ENCODE measurements around the gene PDZRN4. TPM values are rescaled to one million over a fixed set of nuclear protein-coding genes. Genes with fewer than 3 reads are reported as not detected.

The PDZRN4 gene
- total RNA-seq, 1 donor from 2014 or later: 24.8 TPM

- no peak overlapping the region for H3K27ac ChIP-seq
- H3K4me1 ChIP-seq: no peaks in the 10 kb centered on the region
These were observed 376.7 kb downstream of the PDZRN4 start for GRCh38 chr12:41564816-41565215.

GRCh38 chr12:41566703-41567102 is 378.6 kb downstream of the PDZRN4 start:
- no peak for TF ChIP-seq POLR2AphosphoS5 (IDR thresholded peaks at IDR 0.05; ENCODE audit: insufficient read depth in 1 of 2, low read depth in 1 of 2)
- TF ChIP-seq CTCF (IDR thresholded peaks at IDR 0.05): no peak
- no peak for TF ChIP-seq POLR2A (IDR thresholded peaks at IDR 0.05)
- intact Hi-C loops (cut with DNase I): no loop called here
- Histone ChIP-seq H3K27ac (no peak overlapping the region), H3K4me3 (no peak overlapping the region), H3K27me3 (no peaks in the 10 kb centered on the region), H3K36me3 (no peaks in the 10 kb centered on the region), H3K9me3 (no peaks in the 10 kb centered on the region), H3K4me1 (no peaks in the 10 kb centered on the region)
- DNase-seq (ENCODE audit: extremely low spot score in 2 of 2): no peak

More at GRCh38 chr12:41564816-41565215, 376.7 kb downstream of the PDZRN4 start:
- Histone ChIP-seq H3K36me3 (no peaks in the 10 kb centered on the region), H3K27me3 (no peaks in the 10 kb centered on the region), H3K4me3 (no peak overlapping the region), H3K9me3 (no peaks in the 10 kb centered on the region)
- DNase-seq (ENCODE audit: extremely low spot score in 2 of 2): no peak
- TF ChIP-seq POLR2A (IDR thresholded peaks at IDR 0.05) (no peak), CTCF (IDR thresholded peaks at IDR 0.05) (no peak), POLR2AphosphoS5 (IDR thresholded peaks at IDR 0.05; ENCODE audit: insufficient read depth in 1 of 2, low read depth in 1 of 2) (no peak)
- intact Hi-C loops (cut with DNase I): no loop called here

GRCh38 chr12:41573445-41573844 is 385.3 kb downstream of the PDZRN4 start:
- DNase-seq (ENCODE audit: extremely low spot score in 2 of 2): no peak
- Histone ChIP-seq H3K4me3 (no peak overlapping the region), H3K4me1 (no peaks in the 10 kb centered on the region), H3K9me3 (no peaks in the 10 kb centered on the region), H3K27ac (no peak overlapping the region), H3K27me3 (no peaks in the 10 kb centered on the region), H3K36me3 (no peaks in the 10 kb centered on the region)
- intact Hi-C loops (cut with DNase I): no loop called here
- TF ChIP-seq CTCF (IDR thresholded peaks at IDR 0.05) (no peak), POLR2A (IDR thresholded peaks at IDR 0.05) (no peak), POLR2AphosphoS5 (IDR thresholded peaks at IDR 0.05; ENCODE audit: insufficient read depth in 1 of 2, low read depth in 1 of 2) (no peak)

- no peaks in the 10 kb centered on the region for H3K9me3 ChIP-seq
- no peak for DNase-seq (ENCODE audit: extremely low spot score in 2 of 2)
- TF ChIP-seq CTCF (IDR thresholded peaks at IDR 0.05): no peak
- no peak for TF ChIP-seq POLR2AphosphoS5 (IDR thresholded peaks at IDR 0.05; ENCODE audit: insufficient read depth in 1 of 2, low read depth in 1 of 2)
- TF ChIP-seq POLR2A (IDR thresholded peaks at IDR 0.05): no peak
- H3K27me3 ChIP-seq: no peaks in the 10 kb centered on the region
- intact Hi-C loops (cut with DNase I): no loop called here
- no peak overlapping the region for H3K4me3 ChIP-seq
- no peak overlapping the region for H3K27ac ChIP-seq
- H3K4me1 ChIP-seq: no peaks in the 10 kb centered on the region
- no peaks in the 10 kb centered on the region for H3K36me3 ChIP-seq
These were observed 388.8 kb downstream of the PDZRN4 start for GRCh38 chr12:41576925-41577324.

- Histone ChIP-seq H3K9me3 (no peaks in the 10 kb centered on the region), H3K4me1 (no peaks in the 10 kb centered on the region), H3K36me3 (no peaks in the 10 kb centered on the region), H3K4me3 (no peak overlapping the region), H3K27ac (no peak overlapping the region), H3K27me3 (no peaks in the 10 kb centered on the region)
- no peak for DNase-seq (ENCODE audit: extremely low spot score in 2 of 2)
- intact Hi-C loops (cut with DNase I): no loop called here
- TF ChIP-seq POLR2A (IDR thresholded peaks at IDR 0.05) (no peak), CTCF (IDR thresholded peaks at IDR 0.05) (no peak), POLR2AphosphoS5 (IDR thresholded peaks at IDR 0.05; ENCODE audit: insufficient read depth in 1 of 2, low read depth in 1 of 2) (no peak)
These were observed 389.9 kb downstream of the PDZRN4 start for GRCh38 chr12:41577995-41578394.
